Panc1 (cell line): ENCODE results near the gene GNLY.

ENCODE experiments used
- CTCF ChIP-seq: fragments of 450-650 bp; IDR thresholded peaks from 2 replicates; pipeline ENCODE4 v1.5.1; 2017; ENCODE audit warnings: mild to moderate bottlenecking
- POLR2AphosphoS5 ChIP-seq: IDR thresholded peaks from 2 replicates; pipeline ENCODE4 v1.6.1; 2012; ENCODE audit warnings: mild to moderate bottlenecking, low read depth, low read length, moderate library complexity
- REST ChIP-seq, 2 experiments: IDR thresholded peaks; 2 replicates each; pipeline ENCODE4 v1.6.1; 2011 to 2012; ENCODE audit warnings: low read depth in 2 of 2, control low read depth in 1 of 2, low read length in 1 of 2, mild to moderate bottlenecking in 1 of 2, moderate library complexity in 1 of 2; ENCODE audit not compliant: insufficient read depth in 1 of 2
- TCF7L2 ChIP-seq: IDR thresholded peaks from 2 replicates; pipeline ENCODE4 v1.6.1; 2011; ENCODE audit warnings: mild to moderate bottlenecking, low read depth, low read length, inconsistent platforms

- TF ChIP-seq POLR2AphosphoS5 (no peak), CTCF (no peak), TCF7L2 (no peak), REST (IDR thresholded peaks at IDR 0.05; ENCODE audit: insufficient read depth in 1 of 2, low read depth in 2 of 2, low read length in 1 of 2) (no peak)
Observed at GRCh38 chr2:85736456-85737355, 42.5 kb downstream of the GNLY start.
